Measurements from ENCODE around the gene BBIP1. TPM values are rescaled to one million over a fixed set of nuclear protein-coding genes. Genes with fewer than 3 reads are reported as not detected.

BBIP1 gene
- total RNA-seq, 1 experiment from 2014 or later: 23.5 TPM

DNA sequence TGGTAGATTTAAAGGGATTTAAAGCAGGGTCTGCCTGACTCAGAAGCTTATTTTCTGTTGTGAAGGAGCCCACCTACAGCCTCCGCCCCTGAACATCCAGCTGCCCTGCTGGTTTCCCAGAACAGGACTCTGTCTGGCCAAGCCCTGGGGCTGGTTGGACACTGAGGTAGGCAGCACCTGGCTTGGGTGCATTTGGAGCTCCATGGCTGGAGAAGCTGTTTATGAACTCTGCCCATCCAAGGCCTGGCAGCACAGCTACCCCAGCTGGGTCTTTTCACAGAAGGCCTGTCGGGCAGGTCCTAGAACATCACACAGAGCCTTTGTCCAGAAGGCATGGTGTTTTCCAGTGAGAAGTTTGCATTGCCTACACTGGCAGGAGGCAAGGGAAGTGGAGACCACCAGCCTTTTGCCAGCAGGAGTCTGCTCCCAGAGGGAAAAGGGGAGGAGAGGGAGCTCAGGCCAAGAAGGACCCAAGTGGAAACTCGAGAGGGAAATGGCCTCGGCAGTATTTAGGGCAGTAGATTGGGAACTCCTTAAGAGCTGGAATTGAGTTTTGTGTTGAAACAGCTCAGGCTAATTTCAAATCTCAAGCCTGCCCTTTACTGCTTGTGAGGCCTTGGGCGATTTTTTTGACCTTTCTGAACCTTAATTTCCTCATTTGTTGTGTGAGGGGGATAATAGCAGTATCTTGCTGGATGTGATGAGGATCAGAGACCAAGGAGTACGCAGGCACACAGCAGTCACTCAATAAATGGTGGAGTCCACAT, 59.6 kb downstream of the BBIP1 start:
- no peak for DNase-seq (ENCODE audit: low read depth, low spot score)
- in situ Hi-C loops (cut with HindIII; ENCODE audit: low pct_unique_long_range_greater_than_20kb, low sequenced_read_pairs): no loop called here

DNA sequence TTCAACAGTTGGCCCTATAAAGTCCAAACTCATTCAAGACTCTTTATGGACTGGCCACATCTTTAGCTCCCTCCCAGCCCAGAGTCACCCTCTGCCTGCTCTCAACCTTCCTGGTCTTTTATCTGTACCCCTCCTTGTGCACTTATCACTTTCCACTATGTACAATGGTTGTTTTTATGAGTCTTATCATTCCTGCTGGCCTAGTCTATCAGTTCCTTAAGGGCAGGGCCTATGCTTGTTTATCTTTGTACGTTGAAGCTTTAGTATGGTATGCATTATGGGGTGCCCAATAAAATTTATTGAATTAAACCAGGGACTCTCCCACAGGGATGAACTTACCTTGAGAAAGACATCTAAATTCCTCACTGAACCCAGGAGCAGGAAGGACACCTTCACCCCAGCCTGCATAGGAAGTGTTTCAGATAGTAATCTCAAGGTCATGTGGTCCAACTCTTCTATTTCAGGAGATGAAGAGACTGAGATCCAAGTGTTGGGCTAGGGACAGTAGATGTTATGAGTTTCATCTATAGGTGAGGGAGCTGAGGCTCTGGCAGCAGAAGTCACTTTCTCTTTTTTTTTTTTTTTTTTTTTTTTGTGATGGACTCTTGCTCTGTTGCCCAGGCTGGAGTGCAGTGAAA, 60.6 kb downstream of the BBIP1 start:
- in situ Hi-C loops (cut with HindIII; ENCODE audit: low pct_unique_long_range_greater_than_20kb, low sequenced_read_pairs): no loop called here

DNA sequence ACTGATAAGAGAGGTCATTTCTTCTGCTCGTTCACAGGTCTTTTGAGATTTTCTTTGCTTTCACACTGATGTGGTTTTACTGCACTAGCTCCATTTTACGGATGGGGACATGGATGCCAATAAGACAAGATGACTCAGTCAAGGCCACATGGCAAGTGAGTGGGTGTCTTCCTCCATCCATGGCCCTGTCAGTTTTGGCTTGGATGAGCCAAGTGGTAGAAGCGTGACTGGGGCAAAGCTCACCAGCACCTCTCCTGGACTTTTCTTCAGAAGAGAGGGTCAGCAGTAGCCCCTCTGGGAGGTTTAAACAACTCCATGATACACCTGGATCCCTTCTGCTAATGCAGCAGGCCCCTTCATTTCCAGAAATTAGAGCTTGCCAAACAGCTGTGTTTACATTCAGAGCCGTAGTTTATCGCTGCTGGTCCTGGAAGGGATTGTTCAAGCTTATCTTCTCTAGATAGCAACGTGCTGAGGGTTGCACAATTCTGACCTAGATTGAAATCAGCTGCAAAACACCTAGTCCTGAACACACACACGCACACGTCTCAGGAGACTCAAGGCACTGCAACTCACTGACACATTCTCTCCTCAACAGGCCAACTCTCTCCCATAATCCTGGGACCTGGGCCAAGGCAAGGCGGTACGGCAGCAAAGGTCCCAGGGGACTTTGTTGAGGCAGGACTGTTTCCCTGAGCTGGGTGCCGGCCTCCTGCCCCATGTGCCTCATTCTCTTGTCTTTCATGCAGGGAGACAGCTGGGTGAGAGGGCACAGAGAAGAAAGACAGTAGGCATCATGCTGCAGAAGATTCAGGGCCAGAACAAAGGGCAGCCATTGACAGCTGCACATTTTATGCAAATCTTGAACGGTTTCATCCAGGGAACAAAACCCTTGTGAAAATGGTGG, 61.5 kb downstream of the BBIP1 start:
- in situ Hi-C loops (cut with HindIII; ENCODE audit: low pct_unique_long_range_greater_than_20kb, low sequenced_read_pairs): no loop called here

More for the DNA sequence above, 60.6 kb downstream of the BBIP1 start:
- DNase-seq (ENCODE audit: low read depth, low spot score): no peak

DNA sequence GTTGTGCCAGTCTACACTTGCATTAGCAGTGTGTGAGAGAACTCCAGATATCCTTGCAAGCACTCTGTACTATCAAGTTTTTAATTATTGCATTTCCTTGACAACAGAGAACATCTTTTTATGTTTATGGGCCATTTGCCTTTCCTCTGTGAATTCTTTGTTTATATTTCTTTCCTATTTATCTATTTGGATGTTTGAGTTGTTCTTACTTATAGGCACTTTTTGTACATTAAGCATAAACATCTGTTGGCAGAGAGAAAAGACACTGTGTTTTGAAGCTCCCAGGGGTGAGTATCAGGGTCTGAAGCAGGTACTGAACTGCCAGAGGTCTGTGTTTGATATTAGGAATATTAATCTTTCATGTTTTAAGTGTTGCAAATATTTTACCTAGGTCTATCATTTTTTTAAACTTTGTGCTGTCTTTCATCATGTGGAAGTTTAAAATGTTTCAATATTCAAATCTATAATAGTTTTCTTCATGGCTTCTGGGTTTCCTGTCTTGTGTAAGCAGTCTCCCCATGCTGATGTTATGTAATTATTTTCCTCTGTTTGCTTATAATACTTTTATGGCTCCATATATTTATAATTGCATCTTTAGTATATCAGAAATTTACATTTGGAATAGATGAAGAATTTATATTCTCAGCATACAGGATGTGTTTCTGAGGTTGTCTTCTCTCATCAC, 64.9 kb downstream of the BBIP1 start:
- in situ Hi-C loops (cut with HindIII; ENCODE audit: low pct_unique_long_range_greater_than_20kb, low sequenced_read_pairs): no loop called here
- no peak for DNase-seq (ENCODE audit: low read depth, low spot score)

More for the DNA sequence above, 61.5 kb downstream of the BBIP1 start:
- DNase-seq (ENCODE audit: low read depth, low spot score): no peak

DNA sequence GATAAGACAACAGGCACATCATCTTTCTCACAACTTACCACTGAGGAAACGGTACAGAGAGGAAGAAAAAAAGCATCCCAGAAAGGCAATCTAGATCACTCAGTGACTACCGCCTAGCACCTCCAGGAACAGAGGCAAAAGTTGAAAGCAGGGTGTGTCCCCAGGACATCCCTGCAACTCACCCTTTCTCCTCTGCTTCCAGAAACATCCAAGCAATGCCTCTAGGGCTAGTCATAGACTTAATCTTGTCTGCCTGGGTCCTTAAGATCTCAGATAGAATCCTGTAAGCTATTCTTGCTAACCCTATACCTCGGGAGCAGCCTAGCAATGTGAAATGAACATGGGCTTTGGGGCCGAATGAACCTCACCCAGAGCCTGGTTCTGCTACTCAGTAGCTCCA, 66.0 kb downstream of the BBIP1 start:
- in situ Hi-C loops (cut with HindIII; ENCODE audit: low pct_unique_long_range_greater_than_20kb, low sequenced_read_pairs): no loop called here
- DNase-seq (ENCODE audit: low read depth, low spot score): no peak

DNA sequence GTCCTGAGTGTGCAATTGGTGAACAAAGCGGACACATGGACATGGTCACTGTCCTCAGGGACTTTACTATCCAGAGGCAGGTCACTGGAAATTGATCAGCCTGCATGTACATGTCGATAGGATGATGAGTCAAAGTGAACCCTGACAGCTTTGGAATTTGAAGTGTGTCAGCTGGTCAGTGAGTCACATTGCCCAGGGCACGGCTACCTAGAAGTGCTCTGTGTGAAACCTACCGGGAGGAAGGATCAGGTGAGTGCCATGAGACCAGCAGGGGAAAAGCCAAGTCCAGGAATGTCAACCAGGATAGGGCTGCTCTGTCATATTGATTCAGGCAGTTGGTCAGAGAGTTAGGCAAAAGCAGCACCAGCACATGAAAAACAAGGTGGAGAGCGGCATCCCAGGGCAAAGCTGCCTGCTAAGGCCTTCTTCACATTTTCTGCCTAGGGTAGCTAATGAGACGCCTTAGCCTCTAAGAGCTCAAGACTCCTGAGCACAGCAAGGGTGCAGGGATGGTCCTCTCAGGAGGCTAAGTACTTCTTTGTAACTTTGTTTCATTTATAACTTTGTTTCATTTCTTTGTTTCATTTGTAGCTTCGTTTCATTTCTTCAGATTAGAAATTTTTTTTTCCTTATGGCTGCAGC, 66.6 kb downstream of the BBIP1 start:
- DNase-seq (ENCODE audit: low read depth, low spot score): peak; percentile 63
- in situ Hi-C loops (cut with HindIII; ENCODE audit: low pct_unique_long_range_greater_than_20kb, low sequenced_read_pairs): no loop called here

DNA sequence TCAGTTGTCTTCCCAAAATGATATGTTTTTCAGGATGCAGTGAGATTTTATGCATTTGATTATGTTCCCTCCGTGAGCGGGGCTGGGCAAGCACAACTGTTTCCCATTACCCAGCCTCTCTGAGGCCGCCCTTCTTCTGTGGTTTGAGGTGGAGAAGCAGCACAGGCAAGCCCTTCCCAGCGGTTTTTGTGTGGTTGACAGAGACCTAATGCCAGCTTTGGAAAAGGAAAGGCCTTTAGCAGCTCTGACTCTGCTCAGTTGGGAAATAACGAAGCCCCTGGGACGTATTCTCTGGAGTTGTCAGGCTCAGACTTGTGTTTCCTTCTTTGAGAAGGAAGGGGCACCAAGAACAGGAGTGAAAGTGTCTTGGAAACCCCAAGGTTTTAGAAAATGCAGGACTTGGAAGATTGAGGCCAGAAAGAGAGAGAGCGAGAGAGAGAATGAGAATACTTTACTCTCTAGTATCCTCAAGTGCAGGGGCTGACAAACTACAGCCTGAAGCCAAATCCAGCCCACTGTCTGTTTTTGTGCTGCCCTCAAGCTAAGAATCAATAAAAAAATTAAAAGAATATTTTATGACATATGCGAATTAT, 67.9 kb downstream of the BBIP1 start:
- DNase-seq (ENCODE audit: low read depth, low spot score): no peak
- in situ Hi-C loops (cut with HindIII; ENCODE audit: low pct_unique_long_range_greater_than_20kb, low sequenced_read_pairs): no loop called here

DNA sequence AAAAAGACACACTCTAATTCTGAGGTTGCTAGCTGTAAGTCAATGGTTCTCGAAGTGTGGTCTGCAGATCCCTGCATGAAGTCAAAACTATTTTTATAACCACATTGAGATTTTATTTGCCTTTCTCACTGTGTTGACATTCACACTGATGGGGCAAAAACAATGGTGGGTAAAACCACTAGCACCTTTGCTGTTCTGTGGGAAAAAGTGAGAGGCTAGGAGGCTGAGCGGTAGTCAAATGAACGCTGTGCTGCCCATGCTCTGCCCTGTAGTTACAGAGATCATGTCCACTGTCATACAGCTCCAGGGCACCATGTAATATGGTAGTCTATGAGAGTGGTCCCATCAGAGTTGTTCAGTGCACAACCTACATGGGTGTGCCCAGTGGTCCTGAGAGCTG, 68.9 kb downstream of the BBIP1 start:
- DNase-seq (ENCODE audit: low read depth, low spot score): no peak
- in situ Hi-C loops (cut with HindIII; ENCODE audit: low pct_unique_long_range_greater_than_20kb, low sequenced_read_pairs): no loop called here

Other genes with a start within 250 kb of the BBIP1 start
- gene PDCD4, start 47.3 kb downstream of the BBIP1 start, total RNA-seq (2014; rRNA removed; shearing (Covaris generic)): 22.3 and 29.3 TPM in 2 replicates
- gene SHOC2, start 424 bp upstream of the BBIP1 start, total RNA-seq (2014; rRNA removed; shearing (Covaris generic)): 17.5 and 20.3 TPM in 2 replicates
- 0.24 and 0.53 TPM in 2 replicates for gene ADRA2A, start 157.8 kb upstream of the BBIP1 start, total RNA-seq (2014; rRNA removed; shearing (Covaris generic))

Data from SK-MEL-5 (cell line).